Transverse colon (tissue), 4 donors: ENCODE data around the gene MYH1.

ENCODE experiments used
- CTCF ChIP-seq, 5 experiments: fragments of 200-600 bp in 3 of 5; fragments of 450-650 bp in 2 of 5; sonication (generic) in 3 of 5; IDR thresholded peaks; 1 replicate in 2 of 5; 2 replicates in 3 of 5; pipeline ENCODE4 v1.5.1; 2016 to 2017; ENCODE audit warnings: antibody characterized with exemption in 5 of 5, inconsistent platforms in 3 of 5, mild to moderate bottlenecking in 2 of 5, moderate library complexity in 1 of 5
- POLR2A ChIP-seq: fragments of 450-650 bp; IDR thresholded peaks from one replicate; pipeline ENCODE4 v1.6.1; 2016; ENCODE audit warnings: antibody characterized with exemption, mild to moderate bottlenecking, moderate library complexity
- POLR2AphosphoS5 ChIP-seq, 3 donors: sonication (generic); formaldehyde crosslinking; IDR thresholded peaks; one replicate each; pipeline ENCODE4 v1.6.1; 2016; ENCODE audit warnings: antibody characterized with exemption in 3 of 3

GRCh38 chr17:10521949-10522348 lies 3.6 kb upstream of the MYH1 start:
- TF ChIP-seq CTCF (IDR thresholded peaks at IDR 0.05) (no peak), POLR2AphosphoS5 (IDR thresholded peaks at IDR 0.05) (no peak), POLR2A (no peak)
